GM12874 (cell line): ENCODE results near the gene NTNG2.

Source experiments
- CTCF ChIP-seq: IDR thresholded peaks from 2 replicates; pipeline ENCODE4 v1.5.1; 2011; ENCODE audit warnings: low read depth, mild to moderate bottlenecking, control low read depth, low read length, moderate library complexity; ENCODE audit not compliant: insufficient read depth

The NTNG2 gene

GRCh38 chr9:132250324-132251262 lies 88.7 kb downstream of the NTNG2 start:
- no peak for TF ChIP-seq CTCF

DNA sequence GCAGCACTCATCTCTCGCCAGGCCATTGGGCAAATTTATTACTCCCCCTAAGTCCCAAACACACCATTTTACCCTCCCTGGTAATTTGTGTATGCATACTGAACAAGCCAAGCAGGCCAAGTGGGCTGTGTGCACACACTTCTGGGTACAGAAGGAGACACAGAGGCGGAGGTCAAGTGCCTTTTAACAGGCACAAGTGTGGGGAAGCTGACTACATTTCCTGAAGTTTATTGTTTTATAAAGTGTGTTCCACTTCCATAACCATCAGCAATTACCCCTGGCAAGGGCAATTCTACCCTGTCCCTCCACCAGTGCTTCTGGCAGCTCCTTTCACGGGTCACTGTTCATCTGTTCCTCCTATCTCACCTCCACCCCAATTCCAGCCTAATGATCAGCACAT lies 99.0 kb downstream of the NTNG2 start:
- TF ChIP-seq CTCF = no peak

DNA sequence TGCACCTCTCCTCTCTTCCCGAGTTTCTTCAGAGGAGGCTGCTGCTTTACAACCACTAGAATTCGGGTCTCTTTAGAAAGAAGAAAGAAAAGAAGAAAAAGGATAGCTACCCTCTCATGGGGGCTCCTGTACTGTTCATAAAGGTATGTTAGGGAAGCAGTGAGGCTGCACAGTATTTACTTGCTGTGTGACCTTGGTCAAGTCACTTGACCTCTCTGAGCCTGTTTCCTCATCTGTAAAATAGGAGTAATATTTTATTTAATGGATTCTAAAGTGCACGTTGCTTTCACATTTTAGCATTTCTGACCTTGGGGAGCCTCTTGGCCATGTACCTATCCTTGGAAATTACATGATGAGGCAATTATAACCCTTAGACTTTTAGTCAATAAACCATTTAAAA lies 104.2 kb downstream of the NTNG2 start:
- TF ChIP-seq CTCF = no peak

DNA sequence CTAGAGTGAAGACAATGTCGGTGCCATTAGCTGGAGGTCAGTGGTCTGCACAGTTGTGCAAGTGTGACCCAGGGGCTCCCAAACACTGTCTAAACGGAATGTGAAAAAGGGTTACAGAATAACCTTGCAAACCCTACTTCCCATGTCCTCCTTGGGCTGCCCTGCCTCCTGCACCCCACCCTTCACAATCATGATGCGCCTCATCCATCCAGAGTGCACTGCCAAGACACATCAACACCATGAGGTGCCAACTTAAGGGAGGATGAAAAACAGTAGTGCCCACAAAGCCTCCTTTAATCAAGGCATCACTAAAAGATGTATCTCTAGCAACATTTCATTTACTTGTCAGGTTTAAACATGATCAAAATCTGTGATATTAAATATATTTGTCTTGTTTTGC lies 105.8 kb downstream of the NTNG2 start:
- TF ChIP-seq CTCF = no peak

GRCh38 chr9:132268725-132269352 lies 107.0 kb downstream of the NTNG2 start:
- peak; percentile 74; the same call in 1 of the 2 replicates for TF ChIP-seq CTCF

DNA sequence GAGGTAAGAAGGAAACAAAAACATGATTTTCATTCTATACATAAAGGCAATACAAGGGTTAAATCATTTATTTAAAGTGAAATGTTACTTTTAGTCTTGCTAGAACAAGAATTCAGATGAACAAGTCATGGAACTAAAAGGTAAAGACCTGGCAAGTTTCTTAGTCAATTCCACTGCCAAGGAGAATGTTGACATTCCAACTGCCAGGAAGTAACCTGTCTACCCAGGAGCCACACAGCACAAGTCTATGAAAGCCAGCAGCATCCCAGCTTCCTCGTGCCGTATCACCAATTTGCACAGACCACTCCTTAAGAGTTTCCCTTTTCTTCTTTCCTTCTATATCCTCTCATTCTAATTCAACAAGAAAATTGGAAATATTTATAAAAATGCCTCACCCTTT lies 113.0 kb downstream of the NTNG2 start:
- no peak for TF ChIP-seq CTCF

GRCh38 chr9:132283165-132283564 lies 121.3 kb downstream of the NTNG2 start:
- TF ChIP-seq CTCF = no peak
